IMR-90 (cell line): ENCODE results near the gene PLEKHD1. TPM values are rescaled to one million over a fixed set of nuclear protein-coding genes. Genes with fewer than 3 reads are reported as not detected.
A peak's percentile ranks its signal among the peaks of the same experiment; 100 is the strongest.

ENCODE experiments used
- ATAC-seq: fragments of 200-7000 bp; cut with Tn5 transposase; 2 replicates; pipeline ENCODE4 v1.9.1; 2020; ENCODE audit warnings: low read depth, mild to moderate bottlenecking, moderate library complexity
- BruUV-seq: library from RNA; stranded (reverse); fragments of 400-500 nt; replicated peaks from 2 replicates; lab custom pipeline; 2021; lab: Mats Ljungman, UMichigan
- CTCF ChIA-PET: fragments of 300-600 bp; formaldehyde crosslinking; extraction: SDS; loops from one replicate; lab custom pipeline; 2021; ENCODE audit warnings: antibody characterized with exemption; lab: Yijun Ruan, JAX
- POLR2A ChIA-PET: fragments of 300-600 bp; sonication (Branson Sonifier 250); formaldehyde crosslinking; loops from one replicate; lab custom pipeline; 2022; ENCODE audit warnings: antibody characterized with exemption; ENCODE audit not compliant: unreplicated experiment; lab: Charles Lee
- DNase-seq: peaks from one replicate; pipeline ENCODE4 v3.0.0; 2013
- H2AFZ ChIP-seq: replicated peaks from 2 replicates; pipeline ENCODE3; 2013; ENCODE audit warnings: low read length, mild to moderate bottlenecking; ENCODE audit not compliant: poor library complexity
- H2AK5ac ChIP-seq: 2 replicates; pipeline ENCODE4 v1.6.1; 2013; ENCODE audit warnings: low read depth, low read length, inconsistent platforms
- H2AK9ac ChIP-seq: replicated peaks from 2 replicates; pipeline ENCODE3; 2013; ENCODE audit warnings: mild to moderate bottlenecking, low read depth, low read length, moderate library complexity; ENCODE audit not compliant: poor library complexity
- H2BK120ac ChIP-seq: 2 replicates; pipeline ENCODE4 v1.6.1; 2013; ENCODE audit warnings: low read depth, low read length, inconsistent platforms
- H2BK15ac ChIP-seq: 3 replicates; pipeline ENCODE4 v1.6.1; 2013; ENCODE audit warnings: low read depth, low read length, inconsistent platforms
- H2BK20ac ChIP-seq: 2 replicates; pipeline ENCODE4 v1.6.1; 2013; ENCODE audit warnings: low read depth, mild to moderate bottlenecking, inconsistent platforms, low read length, moderate library complexity
- H2BK5ac ChIP-seq: 2 replicates; pipeline ENCODE4 v1.6.1; 2013; ENCODE audit warnings: mild to moderate bottlenecking, low read depth, low read length, inconsistent platforms; ENCODE audit not compliant: poor library complexity, severe bottlenecking
- H3K14ac ChIP-seq: replicated peaks from 2 replicates; pipeline ENCODE4 v1.6.1; 2013; ENCODE audit warnings: low read depth, low read length, inconsistent platforms
- H3K18ac ChIP-seq: 2 replicates; pipeline ENCODE4 v1.6.1; 2013; ENCODE audit warnings: low read depth, low read length, control low read depth
- H3K23ac ChIP-seq: 2 replicates; pipeline ENCODE4 v1.6.1; 2013; ENCODE audit warnings: low read depth, low read length, inconsistent platforms
- H3K27ac ChIP-seq: 2 replicates; pipeline ENCODE4 v1.5.1; 2013; ENCODE audit warnings: mild to moderate bottlenecking, control low read depth, low read length; ENCODE audit not compliant: insufficient read depth
- H3K27me3 ChIP-seq: 2 replicates; pipeline ENCODE4 v1.6.1; 2013; ENCODE audit warnings: low read length; ENCODE audit not compliant: control insufficient read depth, insufficient read depth
- H3K36me3 ChIP-seq: 2 replicates; pipeline ENCODE4 v1.6.1; 2013; ENCODE audit warnings: low read length, mixed read lengths; ENCODE audit not compliant: control insufficient read depth, insufficient read depth
- H3K4ac ChIP-seq: 2 replicates; pipeline ENCODE4 v1.6.1; 2013; ENCODE audit warnings: low read depth, low read length, inconsistent platforms
- H3K4me1 ChIP-seq: 2 replicates; pipeline ENCODE4 v1.6.1; 2013; ENCODE audit warnings: low read length, mixed read lengths; ENCODE audit not compliant: control insufficient read depth, insufficient read depth
- H3K4me2 ChIP-seq: 2 replicates; pipeline ENCODE4 v1.6.1; 2013; ENCODE audit warnings: low read depth, mild to moderate bottlenecking, control low read depth, low read length, moderate library complexity
- H3K4me3 ChIP-seq: 2 replicates; pipeline ENCODE4 v1.5.1; 2013; ENCODE audit warnings: low read depth, mild to moderate bottlenecking, control low read depth, low read length, moderate library complexity; ENCODE audit not compliant: insufficient read depth
- H3K56ac ChIP-seq: 2 replicates; pipeline ENCODE4 v1.6.1; 2013; ENCODE audit warnings: low read length, inconsistent platforms; ENCODE audit not compliant: insufficient read depth; ENCODE audit errors: extremely low read depth
- H3K79me1 ChIP-seq, 2 experiments: 2 replicates each; pipeline ENCODE4 v1.6.1; 2013; ENCODE audit warnings: low read length in 2 of 2, inconsistent platforms in 1 of 2, low read depth in 1 of 2
- H3K9ac ChIP-seq: 2 replicates; pipeline ENCODE4 v1.6.1; 2013; ENCODE audit warnings: low read depth, low read length, control low read depth
- H3K9me1 ChIP-seq: 2 replicates; pipeline ENCODE4 v1.6.1; 2013; ENCODE audit warnings: low read length, inconsistent platforms; ENCODE audit not compliant: insufficient read depth
- H3K9me3 ChIP-seq: 2 replicates; pipeline ENCODE4 v1.6.1; 2013; ENCODE audit warnings: low read length; ENCODE audit not compliant: control insufficient read depth, insufficient read depth
- H4K20me1 ChIP-seq: 2 replicates; pipeline ENCODE4 v1.6.1; 2013; ENCODE audit warnings: low read length, inconsistent platforms; ENCODE audit not compliant: insufficient read depth
- H4K5ac ChIP-seq: 2 replicates; pipeline ENCODE4 v1.6.1; 2013; ENCODE audit warnings: mild to moderate bottlenecking, low read depth, low read length, control low read depth
- H4K8ac ChIP-seq, 2 experiments: 2 replicates each; pipeline ENCODE4 v1.6.1; 2013; ENCODE audit warnings: low read depth in 2 of 2, low read length in 2 of 2, control low read depth in 1 of 2, inconsistent platforms in 1 of 2
- H4K91ac ChIP-seq: 2 replicates; pipeline ENCODE4 v1.6.1; 2013; ENCODE audit warnings: low read depth, low read length, inconsistent platforms; ENCODE audit not compliant: insufficient read depth
- BHLHE40 ChIP-seq: fragments of 150-350 bp; IDR thresholded peaks from 2 replicates; pipeline ENCODE4 v1.6.1; 2016; ENCODE audit warnings: mild to moderate bottlenecking, low read depth, low read length
- CEBPB ChIP-seq: IDR thresholded peaks from 2 replicates; pipeline ENCODE4 v1.6.1; 2012; ENCODE audit warnings: low read depth, low read length, improper control_type of control experiment
- CTCF ChIP-seq: conservative IDR thresholded peaks from 2 replicates; pipeline ENCODE4 v1.5.1; 2012; ENCODE audit warnings: mild to moderate bottlenecking, low read depth, low read length, improper control_type of control experiment
- ELK1 ChIP-seq: fragments of 150-350 bp; IDR thresholded peaks from 2 replicates; pipeline ENCODE4 v1.6.1; 2016; ENCODE audit warnings: low read depth, mild to moderate bottlenecking, low read length, moderate library complexity, borderline replicate concordance
- FOS ChIP-seq: fragments of 150-350 bp; IDR thresholded peaks from 2 replicates; pipeline ENCODE4 v1.6.1; 2016; ENCODE audit warnings: low read depth, low read length
- MAFK ChIP-seq: IDR thresholded peaks from 2 replicates; pipeline ENCODE4 v1.6.1; 2012; ENCODE audit warnings: low read depth, low read length, improper control_type of control experiment
- MAZ ChIP-seq: IDR thresholded peaks from 2 replicates; pipeline ENCODE4 v1.6.1; 2012; ENCODE audit warnings: low read depth, mild to moderate bottlenecking, low read length, improper control_type of control experiment, moderate library complexity, borderline replicate concordance
- MXI1 ChIP-seq: IDR thresholded peaks from 2 replicates; pipeline ENCODE4 v1.6.1; 2012; ENCODE audit warnings: low read depth, mild to moderate bottlenecking, low read length, moderate library complexity, borderline replicate concordance
- POLR2A ChIP-seq: IDR thresholded peaks from 2 replicates; pipeline ENCODE4 v1.6.1; 2012; ENCODE audit warnings: mild to moderate bottlenecking, low read depth, low read length
- USF2 ChIP-seq: fragments of 150-350 bp; IDR thresholded peaks from 2 replicates; pipeline ENCODE4 v1.6.1; 2017; ENCODE audit warnings: mild to moderate bottlenecking, antibody characterized with exemption, low read length, low read depth
- WGBS, 2 experiments: methylation state at CpG; one replicate each; pipeline versions ENCODE4 v1.1.5 to v1.1.7; 2013; ENCODE audit warnings: missing lambda C conversion rate in 2 of 2; ENCODE audit not compliant: insufficient read length in 1 of 2; ENCODE audit errors: extremely low coverage in 2 of 2; 5-methylcytosine and 5-hydroxymethylcytosine counted together
- dilution Hi-C: fragments of 300-500 bp; cut with HindIII; formaldehyde crosslinking; loops from one replicate; pipeline ENCODE4 v1.14.3; 2018; ENCODE audit warnings: low sequenced_read_pairs; ENCODE audit not compliant: unreplicated experiment
- in situ Hi-C: fragments of 300-500 bp; cut with MboI; formaldehyde crosslinking; loops from 3 replicates; pipeline ENCODE4 v1.14.3; 2019; ENCODE audit warnings: low sequenced_read_pairs, inconsistent platforms, mixed read lengths
- intact Hi-C: fragments of 100-400 bp; cut with micrococcal nuclease; formaldehyde crosslinking; loops from 2 replicates; pipeline ENCODE4 v1.10.0; 2022
- polyA plus RNA-seq, 3 experiments: library from polyadenylated mRNA; depleted of rRNA; stranded (reverse); fragments of >200 nt; gene quantifications; 2 replicates each; pipeline ENCODE4 v1.2.3, GENCODE V29; 2012; ENCODE audit warnings: low replicate concordance in 1 of 3
- total RNA-seq: library from RNA; depleted of rRNA; stranded (reverse); fragments of >200 nt; gene quantifications from 2 replicates; pipeline ENCODE4 v1.2.3, GENCODE V29; 2012

PLEKHD1 gene
- total and polyA plus RNA-seq, 2 of the 4 experiments (the other 2 are of a cell fraction), result under 0.01 TPM; not detected in 1

GRCh38 chr14:69464829-69465228 lies 19.7 kb upstream of the PLEKHD1 start:
- H3K9me3 ChIP-seq, result no peaks in the 10 kb centered on the region
- H2BK20ac ChIP-seq, result peak overlapping the region; percentile 86
- peak overlapping the region; percentile 87 for H3K23ac ChIP-seq
- no peak overlapping the region for H3K9ac ChIP-seq
- DNase-seq, result peak; percentile 98
- no peaks in the 10 kb centered on the region for H3K27me3 ChIP-seq
- H4K8ac ChIP-seq, result peak overlapping the region; percentile 33 to 84; a peak in 3 of 4 replicates
- H2BK5ac ChIP-seq, result peak overlapping the region; percentile 40
- H3K4ac ChIP-seq, result peak overlapping the region; percentile 82
- H3K36me3 ChIP-seq, result peaks cover 6% of the 10 kb centered on the region
- peak overlapping the region; percentile 66 for H2BK120ac ChIP-seq
- peak overlapping the region; percentile 57; the same call in 1 of the 3 replicates for H2BK15ac ChIP-seq
- TF ChIP-seq CEBPB (no peak), BHLHE40 (no peak), POLR2A (0 out of 2 replicates have a peak, but pooled peaks have one; percentile 16), MAZ (peak; percentile 45; the same call in 1 of the 2 replicates), MAFK (no peak), FOS (peak; percentile 95), USF2 (peak; percentile 86), CTCF (no peak), MXI1 (no peak), ELK1 (no peak)
- peak overlapping the region; percentile 65 for H3K27ac ChIP-seq
- no peak overlapping the region for H4K5ac ChIP-seq
- peak; percentile 83 for ATAC-seq
- no peak overlapping the region for H3K4me3 ChIP-seq
- CTCF ChIA-PET, result interaction anchor here (0.6 to 1.4 kb wide), 3 partner anchors 44 to 309 kb away, joined by 3 to 4 read pairs (median 4); no protein-coding TSS in a partner anchor
- no peak overlapping the region for H2AK5ac ChIP-seq
- H3K18ac ChIP-seq, result no peak overlapping the region
- H4K20me1 ChIP-seq, result peaks cover 9% of the 10 kb centered on the region; the same call in 1 of the 2 replicates
- POLR2A ChIA-PET, result interaction anchor here (0.7 kb wide), 1 partner anchor 307 kb away, joined by 13 read pairs; no protein-coding TSS in a partner anchor
- peak overlapping the region; percentile 42 for H2AK9ac ChIP-seq
- intact Hi-C loops (no loop called here), dilution Hi-C loops (no loop called here), in situ Hi-C loops (loop anchor here (5.0 kb wide), 1 partner anchor 213 kb away; no protein-coding TSS in a partner anchor)
- H3K9me1 ChIP-seq, result peaks cover 7% of the 10 kb centered on the region
- peaks cover 3% of the 10 kb centered on the region; the same call in 1 of the 2 replicates for H3K4me1 ChIP-seq
- H2AFZ ChIP-seq, result peak overlapping the region; percentile 45
- H3K4me2 ChIP-seq, result peak overlapping the region; percentile 25; the same call in 1 of the 2 replicates
- peak overlapping the region; percentile 61; the same call in 1 of the 2 replicates for H3K14ac ChIP-seq
- 8% methylated on average over 2 of the region's 6 CpGs; no CpG with 5 or more reads in 1 of the 2 experiments for WGBS, 2 experiments
- H4K91ac ChIP-seq, result peak overlapping the region; percentile 50; the same call in 1 of the 2 replicates
- H3K56ac ChIP-seq, result peak overlapping the region; percentile 59; the same call in 1 of the 2 replicates
- peaks cover 3 to 9% of the 10 kb centered on the region in 2 experiments; a peak in 2 of 4 replicates for H3K79me1 ChIP-seq
- no TSS peak for BruUV-seq
